Activated CD8-positive, alpha-beta T cell treated with anti-CD3 and anti-CD28 coated beads for 36 hours (primary cell): ENCODE measurements around the gene AGO4. TPM values are rescaled to one million over a fixed set of nuclear protein-coding genes. Genes with fewer than 3 reads are reported as not detected.
"Not testable (repeated sequence)": the region's sequence is repeated elsewhere in the genome, so short reads cannot be mapped to it uniquely, and the experiment has no call there.

Experiments used
- ATAC-seq: fragments of 200-7000 bp; cut with Tn5 transposase; one replicate; pipeline ENCODE4 v1.10.0; 2021; ENCODE audit warnings: mild to moderate bottlenecking, moderate library complexity
- CTCF ChIA-PET: fragments of 350-600 bp; sonication (Branson Sonifier 250); formaldehyde crosslinking; loops from one replicate; lab custom pipeline; 2021; ENCODE audit warnings: antibody characterized with exemption; lab: Charles Lee
- POLR2A ChIA-PET: fragments of 350-600 bp; sonication (Branson Sonifier 250); formaldehyde crosslinking; loops from one replicate; lab custom pipeline; 2021; ENCODE audit warnings: antibody characterized with exemption; lab: Charles Lee
- DNase-seq: peaks from one replicate; pipeline ENCODE4 v3.0.0-alpha.2; 2020
- H3K27ac Mint-ChIP-seq: one replicate; pipeline ENCODE4 v1.8.0; 2021; ENCODE audit warnings: mild to moderate bottlenecking, mixed read lengths
- H3K27me3 Mint-ChIP-seq: one replicate; pipeline ENCODE4 v1.8.0; 2021; ENCODE audit warnings: mixed read lengths
- H3K36me3 Mint-ChIP-seq: one replicate; pipeline ENCODE4 v1.8.0; 2021; ENCODE audit warnings: low read depth, mixed read lengths
- H3K4me1 Mint-ChIP-seq: one replicate; pipeline ENCODE4 v1.8.0; 2021; ENCODE audit warnings: low read depth, mixed read lengths
- H3K4me3 Mint-ChIP-seq: one replicate; pipeline ENCODE4 v1.8.0; 2021; ENCODE audit warnings: mild to moderate bottlenecking, moderate library complexity, mixed read lengths
- H3K9me3 Mint-ChIP-seq: one replicate; pipeline ENCODE4 v1.8.0; 2021; ENCODE audit warnings: mixed read lengths
- intact Hi-C: fragments of 100-400 bp; cut with micrococcal nuclease; formaldehyde crosslinking; loops from one replicate; pipeline ENCODE4 v1.10.0; 2022
- total RNA-seq, 2 experiments: library from RNA; stranded (reverse); gene quantifications; one replicate each; pipeline ENCODE4 v1.2.3, GENCODE V29; 2021
- TF ChIP-seq, protein P1 (sequence below): fragments of 200-600 bp; IDR thresholded peaks from one replicate; pipeline ENCODE4 v1.8.0; 2022; ENCODE audit warnings: antibody characterized with exemption, mild to moderate bottlenecking

Gene AGO4
- total RNA-seq, 2 experiments from 2014 or later, result 3.8 to 3.9 TPM

DNA sequence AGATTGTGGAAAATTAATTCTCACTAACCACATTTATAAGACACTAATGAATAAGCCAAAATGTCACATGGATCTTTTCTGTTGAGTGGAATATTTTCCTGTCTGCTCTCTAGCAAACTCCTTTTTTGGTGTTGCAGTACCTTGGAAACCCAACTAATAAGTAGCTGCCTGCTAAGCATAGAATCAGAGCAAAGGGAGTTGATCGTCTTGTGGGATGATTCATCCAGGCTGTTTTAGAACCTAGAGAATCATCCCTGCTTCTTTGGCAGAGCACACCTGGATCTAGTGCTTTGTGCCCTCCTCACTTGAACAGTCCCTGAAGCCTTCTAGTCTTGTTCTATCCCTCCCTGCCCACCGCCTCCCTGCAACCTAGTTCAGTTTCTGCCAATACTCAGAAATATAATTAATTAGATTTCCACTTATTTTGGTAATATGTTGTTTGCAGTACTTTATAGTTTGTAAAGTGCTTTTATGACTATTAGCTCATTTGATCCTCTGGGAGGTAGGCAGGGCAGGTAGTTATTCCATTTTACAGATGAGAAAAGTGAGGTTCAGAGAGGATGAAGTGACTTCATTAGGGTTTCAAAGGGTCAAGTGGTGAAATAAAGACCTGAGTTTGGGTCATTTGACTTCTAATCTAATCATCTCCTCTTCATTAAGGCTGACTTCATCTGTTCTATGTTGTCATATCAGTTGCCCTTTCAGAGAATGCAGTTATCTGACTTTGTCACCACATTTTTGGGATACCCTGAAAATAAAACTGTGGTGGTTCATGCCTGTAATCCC, 2.5 kb downstream of the AGO4 start:
- H3K27me3 Mint-ChIP-seq, result no peaks in the 10 kb centered on the region
- no peaks in the 10 kb centered on the region for H3K9me3 Mint-ChIP-seq
- H3K4me1 Mint-ChIP-seq, result peaks cover 22% of the 10 kb centered on the region
- DNase-seq, result no peak
- ChIA-PET CTCF (interaction anchor here (1.8 to 2.6 kb wide), 2 partner anchors 10 to 73 kb away, joined by 6 to 7 read pairs; partner anchors contain the start of gene AGO1), POLR2A (no interaction called here)
- peak overlapping the region; percentile 78 for H3K4me3 Mint-ChIP-seq
- H3K36me3 Mint-ChIP-seq, result no peaks in the 10 kb centered on the region
- TF ChIP-seq, protein P1, sequence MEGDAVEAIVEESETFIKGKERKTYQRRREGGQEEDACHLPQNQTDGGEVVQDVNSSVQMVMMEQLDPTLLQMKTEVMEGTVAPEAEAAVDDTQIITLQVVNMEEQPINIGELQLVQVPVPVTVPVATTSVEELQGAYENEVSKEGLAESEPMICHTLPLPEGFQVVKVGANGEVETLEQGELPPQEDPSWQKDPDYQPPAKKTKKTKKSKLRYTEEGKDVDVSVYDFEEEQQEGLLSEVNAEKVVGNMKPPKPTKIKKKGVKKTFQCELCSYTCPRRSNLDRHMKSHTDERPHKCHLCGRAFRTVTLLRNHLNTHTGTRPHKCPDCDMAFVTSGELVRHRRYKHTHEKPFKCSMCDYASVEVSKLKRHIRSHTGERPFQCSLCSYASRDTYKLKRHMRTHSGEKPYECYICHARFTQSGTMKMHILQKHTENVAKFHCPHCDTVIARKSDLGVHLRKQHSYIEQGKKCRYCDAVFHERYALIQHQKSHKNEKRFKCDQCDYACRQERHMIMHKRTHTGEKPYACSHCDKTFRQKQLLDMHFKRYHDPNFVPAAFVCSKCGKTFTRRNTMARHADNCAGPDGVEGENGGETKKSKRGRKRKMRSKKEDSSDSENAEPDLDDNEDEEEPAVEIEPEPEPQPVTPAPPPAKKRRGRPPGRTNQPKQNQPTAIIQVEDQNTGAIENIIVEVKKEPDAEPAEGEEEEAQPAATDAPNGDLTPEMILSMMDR, result no peak
- intact Hi-C loops, result no loop called here
- H3K27ac Mint-ChIP-seq, result no peak overlapping the region
- no peak for ATAC-seq

DNA sequence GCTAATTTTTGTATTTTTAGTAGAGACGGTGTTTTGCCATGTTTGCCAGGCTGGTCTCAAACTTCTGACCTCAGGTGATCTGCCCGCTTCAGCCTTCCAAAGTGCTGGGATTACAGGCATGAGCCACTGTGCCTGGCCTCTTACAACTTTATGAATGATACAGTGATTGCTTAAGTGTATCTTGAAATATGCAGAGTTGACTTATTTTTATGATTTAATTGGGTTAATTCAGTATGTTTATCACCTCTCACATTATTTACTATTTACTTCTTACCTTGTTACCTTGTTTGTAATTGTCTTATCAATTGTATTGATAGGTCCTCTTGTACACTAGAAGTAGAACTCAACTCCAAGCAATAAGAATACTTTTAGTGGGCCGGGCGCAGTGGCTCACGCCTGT, 4.9 kb downstream of the AGO4 start:
- DNase-seq, H3K27me3 Mint-ChIP-seq, H3K36me3 Mint-ChIP-seq, intact Hi-C loops, H3K4me3 Mint-ChIP-seq, H3K27ac Mint-ChIP-seq, H3K9me3 Mint-ChIP-seq, ATAC-seq: not testable (repeated sequence)
- POLR2A ChIA-PET, result interaction anchor here (0.6 kb wide), 1 partner anchor 114 kb away, joined by 3 read pairs; no protein-coding TSS in a partner anchor
- CTCF ChIA-PET, result interaction anchor here (1.1 kb wide), 1 partner anchor 10 kb away, joined by 4 read pairs; no protein-coding TSS in a partner anchor
- peaks cover 19% of the 10 kb centered on the region for H3K4me1 Mint-ChIP-seq

DNA sequence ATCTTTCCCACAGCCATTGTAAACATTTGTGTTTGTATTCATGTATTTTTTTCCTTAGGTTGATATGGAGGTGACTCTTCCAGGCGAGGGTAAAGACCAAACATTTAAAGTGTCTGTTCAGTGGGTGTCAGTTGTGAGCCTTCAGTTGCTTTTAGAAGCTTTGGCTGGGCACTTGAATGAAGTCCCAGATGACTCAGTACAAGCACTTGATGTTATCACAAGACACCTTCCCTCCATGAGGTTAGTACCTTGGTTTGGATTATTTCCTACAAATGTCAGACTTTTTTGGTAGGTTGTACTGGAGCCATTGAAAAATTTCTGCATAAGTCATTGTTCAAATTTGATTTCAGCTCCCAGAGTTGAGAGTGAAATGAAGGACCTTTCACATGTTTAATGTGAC, 17.4 kb downstream of the AGO4 start:
- Mint-ChIP-seq H3K9me3 (no peaks in the 10 kb centered on the region), H3K4me3 (no peak overlapping the region), H3K36me3 (peaks cover 4% of the 10 kb centered on the region), H3K4me1 (no peaks in the 10 kb centered on the region), H3K27me3 (no peaks in the 10 kb centered on the region), H3K27ac (no peak overlapping the region)
- no peak for ATAC-seq
- POLR2A ChIA-PET, result interaction anchor here (0.7 kb wide), 1 partner anchor 445 kb away, joined by 3 read pairs; no protein-coding TSS in a partner anchor
- DNase-seq, result no peak
- CTCF ChIA-PET, result interaction anchor here (1.2 kb wide), 1 partner anchor 30 kb away, joined by 3 read pairs; no protein-coding TSS in a partner anchor
- intact Hi-C loops, result no loop called here
- TF ChIP-seq, protein P1, result no peak

DNA sequence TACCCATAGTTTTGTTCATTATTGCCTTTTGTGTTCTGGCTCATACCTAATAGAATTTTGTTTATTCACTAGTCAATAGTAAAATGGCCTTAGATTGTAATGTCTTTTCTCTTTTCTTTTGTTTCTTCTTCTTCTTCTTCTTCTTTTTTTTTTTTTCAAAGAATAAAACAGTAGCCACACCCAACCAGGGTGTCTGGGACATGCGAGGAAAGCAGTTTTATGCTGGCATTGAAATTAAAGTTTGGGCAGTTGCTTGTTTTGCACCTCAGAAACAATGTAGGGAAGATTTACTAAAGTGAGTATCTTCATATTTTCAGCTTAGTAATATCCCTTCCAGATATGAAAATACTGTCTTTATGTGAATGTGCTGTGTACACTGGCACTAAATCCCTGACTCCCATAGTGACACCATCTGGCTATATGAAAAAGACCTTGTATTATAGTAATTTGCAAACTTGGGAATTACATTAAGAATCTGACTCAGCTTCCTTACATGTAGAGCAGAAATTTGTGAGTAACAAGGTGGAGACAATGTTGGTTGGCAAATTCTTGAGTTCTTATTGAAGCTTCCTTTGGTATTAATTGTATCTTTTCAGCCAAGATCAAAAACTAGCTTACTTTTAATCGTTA, 24.6 kb downstream of the AGO4 start:
- Mint-ChIP-seq H3K4me1 (no peaks in the 10 kb centered on the region), H3K36me3 (peaks cover 11% of the 10 kb centered on the region), H3K27me3 (no peaks in the 10 kb centered on the region), H3K4me3 (no peak overlapping the region), H3K27ac (no peak overlapping the region), H3K9me3 (no peaks in the 10 kb centered on the region)
- no peak for DNase-seq
- TF ChIP-seq, protein P1, result no peak
- intact Hi-C loops, result no loop called here
- POLR2A ChIA-PET, result interaction anchor here (1.5 kb wide), 1 partner anchor 63 kb away, joined by 3 read pairs; the partner anchor contains the start of gene CLSPN
- CTCF ChIA-PET, result interaction anchor here (0.7 kb wide), 2 partner anchors 24 to 106 kb away, joined by 3 read pairs; no protein-coding TSS in a partner anchor
- ATAC-seq, result no peak

DNA sequence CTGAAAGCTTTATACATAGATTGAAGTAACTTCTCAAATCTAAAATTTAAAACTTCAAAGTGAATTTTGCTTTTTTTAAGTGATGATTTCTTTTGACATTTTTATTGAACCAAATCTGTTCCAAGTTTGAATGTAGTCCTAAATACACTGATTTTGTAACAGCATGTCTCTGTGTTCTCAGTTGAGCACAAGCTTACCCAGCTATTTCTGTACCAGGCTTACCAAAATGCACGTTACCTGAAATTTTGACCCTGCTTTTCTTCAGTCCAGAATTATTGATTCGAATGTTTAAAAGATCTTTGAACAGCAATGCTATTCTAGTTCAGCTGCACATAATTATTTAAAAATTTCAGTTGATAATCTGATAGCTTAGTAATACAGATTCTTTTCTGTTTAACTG, 25.6 kb downstream of the AGO4 start:
- CTCF ChIA-PET, result interaction anchor here (0.8 kb wide), 1 partner anchor 41 kb away, joined by 3 read pairs; no protein-coding TSS in a partner anchor
- Mint-ChIP-seq H3K4me3 (no peak overlapping the region), H3K4me1 (no peaks in the 10 kb centered on the region), H3K9me3 (no peaks in the 10 kb centered on the region), H3K36me3 (peaks cover 12% of the 10 kb centered on the region), H3K27me3 (no peaks in the 10 kb centered on the region), H3K27ac (no peak overlapping the region)
- POLR2A ChIA-PET, result interaction anchor here (0.6 to 0.7 kb wide), 2 partner anchors 109 to 1286 kb away, joined by 3 read pairs; no protein-coding TSS in a partner anchor
- TF ChIP-seq, protein P1, result no peak
- intact Hi-C loops, result no loop called here
- ATAC-seq, result no peak
- no peak for DNase-seq
